ENCODE results near the gene VPS52.

VPS52 gene

DNA sequence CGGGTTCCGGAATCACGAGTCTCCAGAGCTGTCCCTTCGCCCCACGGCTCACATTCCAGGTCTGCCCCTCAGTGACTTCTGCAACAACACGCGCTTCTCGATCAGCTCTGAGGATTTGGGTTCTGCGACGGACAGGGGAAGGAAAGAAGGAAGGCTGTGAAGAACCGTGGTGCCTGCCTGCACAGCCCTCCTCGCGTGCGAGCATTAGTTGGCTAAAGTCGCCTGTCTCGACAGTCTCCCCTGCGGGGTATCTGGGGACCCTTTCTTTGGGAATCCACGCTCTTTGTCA lies 23.1 kb downstream of the VPS52 start:
- peak overlapping the region; percentile 59 to 67 for H3K4me3 ChIP-seq (ENCODE audit: low read depth in 1 of 2, low read length in 1 of 2)
- H3K27ac ChIP-seq = peak overlapping the region; percentile 94
- TF ChIP-seq, protein P1, sequence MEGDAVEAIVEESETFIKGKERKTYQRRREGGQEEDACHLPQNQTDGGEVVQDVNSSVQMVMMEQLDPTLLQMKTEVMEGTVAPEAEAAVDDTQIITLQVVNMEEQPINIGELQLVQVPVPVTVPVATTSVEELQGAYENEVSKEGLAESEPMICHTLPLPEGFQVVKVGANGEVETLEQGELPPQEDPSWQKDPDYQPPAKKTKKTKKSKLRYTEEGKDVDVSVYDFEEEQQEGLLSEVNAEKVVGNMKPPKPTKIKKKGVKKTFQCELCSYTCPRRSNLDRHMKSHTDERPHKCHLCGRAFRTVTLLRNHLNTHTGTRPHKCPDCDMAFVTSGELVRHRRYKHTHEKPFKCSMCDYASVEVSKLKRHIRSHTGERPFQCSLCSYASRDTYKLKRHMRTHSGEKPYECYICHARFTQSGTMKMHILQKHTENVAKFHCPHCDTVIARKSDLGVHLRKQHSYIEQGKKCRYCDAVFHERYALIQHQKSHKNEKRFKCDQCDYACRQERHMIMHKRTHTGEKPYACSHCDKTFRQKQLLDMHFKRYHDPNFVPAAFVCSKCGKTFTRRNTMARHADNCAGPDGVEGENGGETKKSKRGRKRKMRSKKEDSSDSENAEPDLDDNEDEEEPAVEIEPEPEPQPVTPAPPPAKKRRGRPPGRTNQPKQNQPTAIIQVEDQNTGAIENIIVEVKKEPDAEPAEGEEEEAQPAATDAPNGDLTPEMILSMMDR (IDR thresholded peaks at IDR 0.05) = no peak
- peaks cover 23 to 24% of the 10 kb centered on the region in 2 experiments for H3K4me1 ChIP-seq (ENCODE audit: control insufficient read depth in 1 of 2, insufficient read depth in 1 of 2, low read depth in 1 of 2, low read length in 1 of 2)
- H3K36me3 ChIP-seq = peaks cover 5% of the 10 kb centered on the region
- H3K9me3 ChIP-seq = no peaks in the 10 kb centered on the region
- peaks cover 35% of the 10 kb centered on the region for H3K27me3 ChIP-seq

DNA sequence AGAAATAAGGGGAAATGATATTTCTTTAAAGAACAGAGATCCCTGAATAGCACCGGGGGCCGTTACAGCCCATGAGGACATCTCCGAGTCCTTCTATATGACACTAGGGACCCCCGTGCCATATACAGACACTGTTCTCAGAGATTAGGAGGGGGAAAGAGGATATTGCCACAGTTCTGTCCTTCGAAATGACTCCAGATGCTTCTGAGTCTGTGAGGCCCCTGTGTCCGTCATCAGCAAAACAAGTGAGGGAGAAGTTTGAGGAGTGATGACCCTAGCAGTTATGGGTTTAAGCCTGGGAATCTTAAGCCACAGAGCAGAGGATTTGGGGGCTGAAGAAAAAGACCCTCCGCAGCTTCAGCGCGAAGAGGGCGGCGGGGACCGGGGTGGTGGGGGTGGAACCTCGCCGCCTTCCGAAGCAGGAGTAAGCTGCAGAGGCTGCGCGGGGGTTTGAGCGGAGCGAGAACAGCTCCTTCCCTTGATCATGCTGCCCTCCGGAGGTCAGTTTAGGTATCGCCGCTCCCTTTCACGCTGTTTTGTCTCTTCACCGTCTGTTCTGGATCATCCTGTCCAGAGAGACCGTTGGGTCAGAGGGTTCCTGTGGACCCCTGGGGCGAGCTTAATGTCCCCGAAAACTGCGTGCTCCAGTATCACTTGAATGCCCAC lies 23.6 kb downstream of the VPS52 start:
- peak overlapping the region; percentile 94 for H3K27ac ChIP-seq

DNA sequence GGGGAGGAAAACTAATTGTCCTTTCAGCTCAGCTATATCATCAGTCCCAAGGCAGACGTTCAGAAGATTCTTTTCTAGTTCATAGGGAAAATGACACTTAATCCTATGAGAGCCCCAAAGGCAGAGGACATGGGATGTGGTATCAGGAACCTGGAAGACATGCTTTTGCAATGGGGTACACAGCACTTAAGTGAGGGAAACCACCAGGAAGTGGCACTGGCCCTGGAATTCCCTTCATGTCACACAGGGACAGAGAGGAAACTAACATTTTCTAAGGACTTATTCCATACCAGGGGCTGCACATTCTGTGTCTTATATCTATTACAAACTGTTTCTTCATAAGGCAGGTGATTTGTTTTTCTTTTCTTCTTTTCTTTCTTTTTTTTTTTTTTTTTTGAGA lies 28.2 kb downstream of the VPS52 start:
- H3K9me3 ChIP-seq = no peaks in the 10 kb centered on the region
- H3K27ac ChIP-seq = no peak overlapping the region
- H3K27me3 ChIP-seq = peaks cover 76% of the 10 kb centered on the region
- TF ChIP-seq, protein P1 (IDR thresholded peaks at IDR 0.05) = no peak
- no peak overlapping the region for H3K4me3 ChIP-seq (ENCODE audit: low read depth in 1 of 2, low read length in 1 of 2)
- H3K36me3 ChIP-seq = no peaks in the 10 kb centered on the region
- H3K4me1 ChIP-seq (ENCODE audit: control insufficient read depth in 1 of 2, insufficient read depth in 1 of 2, low read depth in 1 of 2, low read length in 1 of 2) = peaks cover 7 to 8% of the 10 kb centered on the region in 2 experiments

More for the DNA sequence above, 23.6 kb downstream of the VPS52 start:
- H3K9me3 ChIP-seq = no peaks in the 10 kb centered on the region
- H3K4me1 ChIP-seq (ENCODE audit: control insufficient read depth in 1 of 2, insufficient read depth in 1 of 2, low read depth in 1 of 2, low read length in 1 of 2) = peaks cover 23 to 24% of the 10 kb centered on the region in 2 experiments
- H3K36me3 ChIP-seq = peaks cover 5% of the 10 kb centered on the region
- H3K4me3 ChIP-seq (ENCODE audit: low read depth in 1 of 2, low read length in 1 of 2) = peak overlapping the region; percentile 59 to 67
- TF ChIP-seq, protein P1 (IDR thresholded peaks at IDR 0.05) = peak; percentile 96
- peaks cover 40% of the 10 kb centered on the region for H3K27me3 ChIP-seq

DNA sequence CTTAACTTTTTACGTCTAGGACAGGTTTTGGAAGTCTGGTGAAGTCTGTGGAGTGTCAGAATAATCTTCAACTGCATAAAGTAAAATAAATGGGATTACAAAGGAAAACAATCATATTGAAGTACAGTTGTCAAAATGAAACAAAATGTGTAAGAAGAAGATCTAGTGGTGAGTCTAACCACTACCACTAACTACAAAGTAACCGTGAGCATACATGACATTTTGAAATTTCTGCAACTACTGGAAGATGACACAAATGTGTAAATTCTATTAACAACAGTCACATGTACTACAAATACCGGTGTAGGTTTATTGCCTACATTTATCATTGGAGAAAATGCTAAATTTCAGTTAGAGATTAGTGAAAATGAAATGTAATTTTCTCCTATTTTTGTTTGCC lies 29.7 kb downstream of the VPS52 start:
- no peaks in the 10 kb centered on the region for H3K36me3 ChIP-seq
- H3K27ac ChIP-seq = no peak overlapping the region
- H3K9me3 ChIP-seq = no peaks in the 10 kb centered on the region
- no peak overlapping the region for H3K4me3 ChIP-seq (ENCODE audit: low read depth in 1 of 2, low read length in 1 of 2)
- peaks cover 64% of the 10 kb centered on the region for H3K27me3 ChIP-seq
- no peaks in the 10 kb centered on the region for H3K4me1 ChIP-seq (ENCODE audit: control insufficient read depth in 1 of 2, insufficient read depth in 1 of 2, low read depth in 1 of 2, low read length in 1 of 2)
- TF ChIP-seq, protein P1 (IDR thresholded peaks at IDR 0.05) = no peak

DNA sequence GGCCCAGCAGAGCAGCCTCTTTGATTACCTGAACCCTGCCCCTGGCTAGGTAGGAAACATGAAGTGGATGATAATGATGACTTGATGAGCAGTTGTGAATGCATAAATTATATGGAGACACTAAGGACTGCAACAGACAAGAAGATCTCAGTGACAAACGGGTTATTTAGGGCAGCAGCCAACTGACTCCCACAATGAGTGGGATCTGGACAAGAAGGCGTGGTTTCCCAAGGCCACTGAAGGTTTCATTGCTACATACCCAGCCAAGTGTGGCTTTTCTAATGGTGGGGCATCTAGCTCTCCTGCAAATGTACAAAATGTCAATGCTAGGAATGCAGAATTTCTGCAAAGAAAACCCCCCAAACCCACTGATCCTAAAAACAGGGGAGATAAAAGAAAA lies 33.9 kb downstream of the VPS52 start:
- H3K27me3 ChIP-seq = peaks cover 54% of the 10 kb centered on the region
- no peak overlapping the region for H3K4me3 ChIP-seq (ENCODE audit: low read depth in 1 of 2, low read length in 1 of 2)
- no peaks in the 10 kb centered on the region for H3K36me3 ChIP-seq
- TF ChIP-seq, protein P1 (IDR thresholded peaks at IDR 0.05) = no peak
- no peak overlapping the region for H3K27ac ChIP-seq
- H3K4me1 ChIP-seq (ENCODE audit: control insufficient read depth in 1 of 2, insufficient read depth in 1 of 2, low read depth in 1 of 2, low read length in 1 of 2) = no peaks in the 10 kb centered on the region
- no peaks in the 10 kb centered on the region for H3K9me3 ChIP-seq

All from neutrophil (primary cell).